HepG2 (cell line): ENCODE measurements around the gene FAM83E. TPM values are rescaled to one million over a fixed set of nuclear protein-coding genes. Genes with fewer than 3 reads are reported as not detected.
A peak's percentile ranks its signal among the peaks of the same experiment; 100 is the strongest.

ENCODE experiments used
- CSRNP1 ChIP-seq: sonication (generic); formaldehyde crosslinking; IDR thresholded peaks from 2 replicates; pipeline ENCODE4 v1.8.1; 2023; ENCODE audit warnings: mild to moderate bottlenecking, missing genetic modification reagents
- EHMT2 ChIP-seq: fragments of 200-600 bp; sonication (generic); IDR thresholded peaks from 2 replicates; pipeline ENCODE4 v1.7.0; 2017; ENCODE audit warnings: antibody characterized with exemption, low read depth, low read length, borderline replicate concordance
- GPBP1L1 ChIP-seq: sonication (generic); formaldehyde crosslinking; IDR thresholded peaks from 2 replicates; pipeline ENCODE4 v1.5.0; 2020; ENCODE audit warnings: mild to moderate bottlenecking, missing genetic modification reagents
- HNRNPK ChIP-seq: fragments of 200-400 bp; formaldehyde crosslinking; IDR thresholded peaks from 2 replicates; pipeline ENCODE4 v1.6.1; 2018; ENCODE audit warnings: low read length, low read depth, moderate library complexity, mild to moderate bottlenecking; ENCODE audit not compliant: poor library complexity, severe bottlenecking
- HOXA7 ChIP-seq: sonication (generic); formaldehyde crosslinking; IDR thresholded peaks from 2 replicates; pipeline ENCODE4 v1.8.1; 2022; ENCODE audit warnings: mild to moderate bottlenecking, missing genetic modification reagents, moderate library complexity
- JARID2 ChIP-seq: sonication (generic); formaldehyde crosslinking; IDR thresholded peaks from 2 replicates; pipeline ENCODE4 v1.8.1; 2023; ENCODE audit warnings: missing genetic modification reagents, inconsistent platforms; ENCODE audit not compliant: insufficient replicate concordance
- MAFF ChIP-seq: IDR thresholded peaks from 2 replicates; pipeline ENCODE4 v1.6.1; 2011; ENCODE audit warnings: low read depth, low read length, improper control_type of control experiment
- MAX ChIP-seq: IDR thresholded peaks from 2 replicates; pipeline ENCODE4 v1.6.1; 2012; ENCODE audit warnings: inconsistent platforms
- NCOA1 ChIP-seq: sonication (generic); formaldehyde crosslinking; IDR thresholded peaks from 2 replicates; pipeline ENCODE4 v1.9.0; 2021; ENCODE audit warnings: missing genetic modification reagents
- POLR2AphosphoS2 ChIP-seq: IDR thresholded peaks from 2 replicates; pipeline ENCODE4 v1.6.1; 2011; ENCODE audit warnings: low read depth, low read length, improper control_type of control experiment
- SSRP1 ChIP-seq: IDR thresholded peaks from 2 replicates; pipeline ENCODE4 v1.6.1; 2016; ENCODE audit warnings: control low read depth
- TEAD3 ChIP-seq: optimal IDR thresholded peaks from 2 replicates; pipeline ENCODE3; 2016; ENCODE audit warnings: borderline replicate concordance
- WIZ ChIP-seq: sonication (generic); formaldehyde crosslinking; IDR thresholded peaks from 2 replicates; pipeline ENCODE4 v1.5.1; 2020; ENCODE audit warnings: mild to moderate bottlenecking, missing genetic modification reagents
- ZGPAT ChIP-seq: IDR thresholded peaks from 2 replicates; pipeline ENCODE4 v1.6.1; 2016; ENCODE audit warnings: mild to moderate bottlenecking
- ZMAT3 ChIP-seq: sonication (generic); formaldehyde crosslinking; conservative IDR thresholded peaks from 2 replicates; pipeline ENCODE4 v1.7.0; 2021; ENCODE audit warnings: missing genetic modification reagents
- ZNF124 ChIP-seq: sonication (generic); formaldehyde crosslinking; IDR thresholded peaks from 2 replicates; pipeline ENCODE4 v1.4.0; 2020; ENCODE audit warnings: missing genetic modification reagents
- ZNF281 ChIP-seq: sonication (generic); formaldehyde crosslinking; IDR thresholded peaks from 2 replicates; pipeline ENCODE4 v1.4.0; 2020; ENCODE audit warnings: missing genetic modification reagents, borderline replicate concordance
- ZNF446 ChIP-seq: sonication (generic); formaldehyde crosslinking; IDR thresholded peaks from 2 replicates; pipeline ENCODE4 v1.5.0; 2020; ENCODE audit warnings: mild to moderate bottlenecking, missing genetic modification reagents
- ZNF597 ChIP-seq: sonication (generic); formaldehyde crosslinking; IDR thresholded peaks from 2 replicates; pipeline ENCODE4 v1.5.0; 2020; ENCODE audit warnings: missing genetic modification reagents
- ZNF7 ChIP-seq: IDR thresholded peaks from 2 replicates; pipeline ENCODE4 v1.6.1; 2016; ENCODE audit warnings: missing biosample characterization, missing genetic modification reagents
- ZNF703 ChIP-seq: sonication (generic); formaldehyde crosslinking; IDR thresholded peaks from 2 replicates; pipeline ENCODE4 v1.5.1; 2020; ENCODE audit warnings: missing genetic modification reagents, mild to moderate bottlenecking, moderate library complexity, borderline replicate concordance
- polyA plus RNA-seq, 8 experiments: library from polyadenylated mRNA; depleted of rRNA in 3 of 8; stranded (reverse) in 7 of 8; unstranded in 1 of 8; fragments of >200 nt; fragmentation: Illumina TruSeq in 4 of 8; extraction: Trizol in 4 of 8; gene quantifications; 2 replicates each; pipeline versions ENCODE4 v1.2.1 to v1.2.3, GENCODE V29; 2011 to 2016; ENCODE audit warnings: low read depth in 4 of 8, missing spikeins in 1 of 8, mixed read lengths in 1 of 8; ENCODE audit not compliant: insufficient read depth in 1 of 8
- total RNA-seq, 5 experiments: library from RNA; depleted of rRNA; stranded (reverse); fragments of >200 nt; fragmentation: Illumina TruSeq; extraction: Trizol; gene quantifications; 2 replicates each; pipeline ENCODE4 v1.2.3, GENCODE V29; 2016; ENCODE audit warnings: low read depth in 1 of 5

The FAM83E gene
- total and polyA plus RNA-seq, 2 of the 13 experiments (the other 11 are each of a cell fraction or from before 2014, with no cell fraction given): 0.18 to 0.60 TPM

DNA sequence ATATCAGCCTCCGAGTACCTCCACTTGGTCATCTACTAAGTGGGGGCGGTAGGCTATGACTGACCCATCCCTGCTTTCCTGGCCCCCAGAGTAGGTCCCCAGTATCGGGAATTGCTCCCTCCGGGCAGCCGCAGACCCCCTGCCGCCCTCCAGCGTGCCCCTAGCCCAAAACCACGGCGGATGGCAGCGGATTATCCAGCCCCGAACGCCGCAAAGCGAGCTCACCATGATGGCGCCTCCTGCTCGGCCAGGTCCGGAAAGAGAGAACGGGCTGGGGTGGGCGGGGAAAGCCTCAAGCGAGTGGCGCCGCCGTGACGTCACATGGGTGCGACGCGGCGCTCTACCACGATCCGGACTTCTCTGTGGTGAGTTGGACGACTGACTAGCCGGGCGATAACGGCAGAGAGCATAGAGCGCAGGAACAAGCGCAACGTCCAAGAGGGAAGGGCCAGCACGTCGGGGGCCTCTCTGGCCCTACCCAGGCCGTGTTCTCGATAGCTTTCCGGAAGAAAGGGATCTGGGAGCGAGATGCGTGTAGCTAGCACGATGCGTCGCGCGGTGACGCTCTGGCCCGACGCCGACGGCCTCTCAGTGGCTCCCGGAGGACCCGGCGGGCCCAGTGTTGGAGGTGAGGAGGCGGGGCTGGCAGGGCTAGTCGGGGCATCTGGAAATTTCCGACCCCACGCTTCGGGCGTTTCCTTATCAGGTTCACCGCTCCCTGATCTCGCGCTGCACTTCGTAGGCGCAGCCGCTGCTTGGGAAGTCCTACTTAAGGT is 4.2 kb upstream of the FAM83E start, which contains the start of the genes RPL18 and SPHK2 (continued):
- peak; percentile 99 for TF ChIP-seq ZGPAT (CRISPR knock-in tag)
- no peak for TF ChIP-seq ZNF446
- no peak for TF ChIP-seq EHMT2
- TF ChIP-seq JARID2: no peak
- no peak for TF ChIP-seq GPBP1L1
- TF ChIP-seq ZMAT3 (CRISPR knock-in tag): peak; percentile 87
- TF ChIP-seq TEAD3 (CRISPR knock-in tag): peak; percentile 78
- peak; percentile 86; the same call in 1 of the 2 replicates for TF ChIP-seq ZNF124 (CRISPR knock-in tag)
- no peak for TF ChIP-seq MAFF
- TF ChIP-seq POLR2AphosphoS2: peak; percentile 94
- no peak for TF ChIP-seq HOXA7 (CRISPR knock-in tag)
- no peak for TF ChIP-seq HNRNPK
- TF ChIP-seq WIZ (CRISPR knock-in tag): peak; percentile 95
- no peak for TF ChIP-seq ZNF597 (CRISPR knock-in tag)
- no peak for TF ChIP-seq ZNF7
- peak; percentile 46; the same call in 1 of the 2 replicates for TF ChIP-seq ZNF703 (CRISPR knock-in tag)
- TF ChIP-seq CSRNP1: no peak; the same call in none of the 2 replicates
- TF ChIP-seq ZNF281 (CRISPR knock-in tag): no peak
- TF ChIP-seq MAX: peak; percentile 83
- peak; percentile 73; the same call in 1 of the 2 replicates for TF ChIP-seq SSRP1 (CRISPR knock-in tag)
- no peak for TF ChIP-seq NCOA1 (CRISPR knock-in tag)
